GM18873 (cell line): Measurements from ENCODE around the gene MED7.

Source experiments
- ATAC-seq: cut with Tn5 transposase; IDR thresholded peaks from one replicate; pipeline ENCODE4 v1.9.1; 2021; ENCODE audit warnings: mild to moderate bottlenecking, moderate library complexity, moderate number of reproducible peaks; ENCODE audit not compliant: unreplicated experiment, low FRiP score

MED7 gene

GRCh38 chr5:157165261-157165660 lies 22.6 kb upstream of the MED7 start:
- ATAC-seq: no peak

GRCh38 chr5:157164521-157164920 lies 21.9 kb upstream of the MED7 start:
- ATAC-seq: no peak

GRCh38 chr5:157162919-157163510 lies 20.4 kb upstream of the MED7 start:
- no peak for ATAC-seq

- no peak for ATAC-seq
These were observed 19.3 kb upstream of the MED7 start for GRCh38 chr5:157161996-157162395.

GRCh38 chr5:157160001-157160400 lies 17.3 kb upstream of the MED7 start:
- no peak for ATAC-seq

- no peak for ATAC-seq
These were observed 16.6 kb upstream of the MED7 start for GRCh38 chr5:157159209-157159751.

- ATAC-seq: no peak
These were observed 14.7 kb upstream of the MED7 start for GRCh38 chr5:157157293-157157891.

GRCh38 chr5:157155297-157155696 lies 12.6 kb upstream of the MED7 start:
- ATAC-seq: no peak

GRCh38 chr5:157150995-157151394 lies 8.3 kb upstream of the MED7 start:
- no peak for ATAC-seq

GRCh38 chr5:157148734-157149615 lies 6.3 kb upstream of the MED7 start:
- no peak for ATAC-seq

- ATAC-seq: peak; percentile 19
These were observed 684 bp upstream of the MED7 start for GRCh38 chr5:157143127-157143971.

GRCh38 chr5:157137691-157138090 lies 5.0 kb downstream of the MED7 start:
- no peak for ATAC-seq

GRCh38 chr5:157132281-157132612 lies 10.4 kb downstream of the MED7 start:
- ATAC-seq: no peak

- ATAC-seq: no peak
These were observed 11.7 kb downstream of the MED7 start for GRCh38 chr5:157130925-157131324.

GRCh38 chr5:157121709-157122108 lies 21.0 kb downstream of the MED7 start:
- ATAC-seq: no peak

- ATAC-seq: no peak
These were observed 22.6 kb downstream of the MED7 start for GRCh38 chr5:157120102-157120501.

- ATAC-seq: no peak
These were observed 26.1 kb downstream of the MED7 start for GRCh38 chr5:157116483-157116954.

GRCh38 chr5:157115502-157115901 lies 27.2 kb downstream of the MED7 start:
- ATAC-seq: no peak

GRCh38 chr5:157115012-157115411 lies 27.7 kb downstream of the MED7 start:
- ATAC-seq: no peak

- ATAC-seq: no peak
These were observed 29.7 kb downstream of the MED7 start for GRCh38 chr5:157113002-157113401.
